Esophagus muscularis mucosa (tissue), 4 donors: ENCODE results near the gene TSTD2.

Experiments
- CTCF ChIP-seq, 3 experiments: fragments of 200-600 bp in 2 of 3; fragments of 450-650 bp in 1 of 3; sonication (generic) in 2 of 3; IDR thresholded peaks; one replicate each; pipeline ENCODE4 v1.5.1; 2017 to 2019; ENCODE audit warnings: antibody characterized with exemption in 3 of 3, mild to moderate bottlenecking in 2 of 3, moderate library complexity in 1 of 3
- EP300 ChIP-seq: sonication (generic); formaldehyde crosslinking; IDR thresholded peaks from one replicate; pipeline ENCODE4 v1.6.1; 2017; ENCODE audit warnings: antibody characterized with exemption
- POLR2A ChIP-seq: fragments of 450-650 bp; IDR thresholded peaks from one replicate; pipeline ENCODE4 v1.6.1; 2017; ENCODE audit warnings: antibody characterized with exemption, moderate library complexity, mild to moderate bottlenecking, low read depth
- POLR2AphosphoS5 ChIP-seq, 2 donors: sonication (generic); formaldehyde crosslinking; IDR thresholded peaks; one replicate each; pipeline ENCODE4 v1.6.1; 2017; ENCODE audit warnings: antibody characterized with exemption in 2 of 2

GRCh38 chr9:97591535-97591934, 41.6 kb downstream of the TSTD2 start:
- TF ChIP-seq POLR2AphosphoS5 (IDR thresholded peaks at IDR 0.05) (no peak), CTCF (IDR thresholded peaks at IDR 0.05) (no peak), POLR2A (no peak), EP300 (no peak)
